NCI-H748 (cell line): ENCODE results near the gene LIMD2.

Source experiments
- DNase-seq: peaks from one replicate; lab custom pipeline; 2025; ENCODE audit not compliant: unreplicated experiment; lab: John Stamatoyannopoulos, UW

Gene LIMD2

DNA sequence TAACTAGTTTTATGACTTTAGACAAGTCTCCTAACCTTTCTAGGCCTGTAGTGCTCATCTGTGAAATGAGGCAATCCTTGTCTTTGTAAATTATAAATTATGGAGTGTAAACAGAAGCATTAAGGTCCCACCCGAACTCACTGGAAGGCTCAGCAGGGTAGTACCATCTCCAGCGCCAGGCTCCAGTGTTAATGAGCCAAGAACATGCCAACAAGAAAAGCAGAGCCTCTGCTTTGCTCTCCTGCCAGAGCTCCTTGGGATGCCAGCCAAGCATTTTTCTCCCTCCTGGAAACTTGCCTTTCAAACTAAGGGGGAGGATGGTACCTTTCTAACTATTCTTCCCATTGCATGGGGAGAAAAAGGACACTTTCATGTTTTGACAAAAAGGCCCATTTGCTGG, 14.9 kb downstream of the LIMD2 start:
- DNase-seq = no peak

DNA sequence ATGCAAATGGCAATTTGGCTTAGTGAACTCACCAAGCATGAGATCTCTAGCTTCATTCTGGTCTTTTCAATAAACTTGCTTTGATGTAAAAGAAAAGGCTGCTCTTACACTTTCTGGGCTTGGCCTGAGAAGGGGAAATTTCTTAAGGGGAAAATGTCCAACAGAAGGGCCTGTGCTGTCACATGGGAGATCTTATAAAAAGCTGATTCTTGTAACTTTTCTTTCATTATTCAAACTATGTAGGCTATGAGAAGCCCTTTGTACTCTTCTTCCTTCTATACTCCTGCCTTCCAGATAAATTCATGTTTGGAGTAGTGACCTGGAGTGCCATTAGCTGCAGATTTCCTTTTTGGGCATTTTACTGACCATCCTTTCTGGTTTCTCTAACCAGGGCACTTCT, 16.9 kb downstream of the LIMD2 start:
- no peak for DNase-seq

DNA sequence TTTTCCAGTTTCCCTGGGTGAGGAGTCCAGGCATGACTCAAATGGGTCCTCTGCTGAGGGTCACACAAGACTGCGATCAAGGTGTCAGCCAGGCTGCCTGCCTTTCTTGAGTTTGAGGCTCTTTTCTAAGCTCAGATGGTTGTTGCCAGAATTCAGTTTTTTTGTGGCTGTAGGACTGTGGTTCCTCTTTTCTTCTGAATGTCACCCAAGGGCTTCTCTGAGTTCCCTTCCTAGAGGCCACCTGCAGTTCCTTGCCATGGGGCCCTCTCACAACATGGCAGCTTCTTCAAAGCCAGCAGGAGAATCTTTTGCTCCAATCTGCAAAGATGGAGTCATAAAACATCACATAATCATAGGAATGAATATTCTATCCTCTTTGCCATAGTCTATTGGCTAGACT, 17.5 kb downstream of the LIMD2 start:
- DNase-seq = no peak

DNA sequence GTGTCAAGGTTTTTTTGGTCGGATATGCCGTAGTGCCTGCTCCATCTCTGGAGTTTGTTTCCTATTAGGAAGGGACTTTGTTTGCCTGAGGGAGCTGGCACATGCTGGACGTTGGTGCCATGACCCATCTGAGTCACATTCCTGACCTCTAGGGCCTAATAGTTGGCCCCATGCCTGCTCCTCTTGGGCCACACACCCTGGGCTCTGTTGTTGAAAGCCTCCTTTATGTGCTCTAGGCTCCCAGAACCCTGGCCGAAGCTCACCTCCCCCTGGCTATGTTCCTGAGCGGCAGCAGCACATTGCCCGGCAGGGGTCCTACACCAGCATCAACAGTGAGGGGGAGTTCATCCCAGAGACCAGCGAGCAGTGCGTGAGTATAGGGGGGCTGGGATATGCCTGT, 18.4 kb downstream of the LIMD2 start:
- DNase-seq = no peak

DNA sequence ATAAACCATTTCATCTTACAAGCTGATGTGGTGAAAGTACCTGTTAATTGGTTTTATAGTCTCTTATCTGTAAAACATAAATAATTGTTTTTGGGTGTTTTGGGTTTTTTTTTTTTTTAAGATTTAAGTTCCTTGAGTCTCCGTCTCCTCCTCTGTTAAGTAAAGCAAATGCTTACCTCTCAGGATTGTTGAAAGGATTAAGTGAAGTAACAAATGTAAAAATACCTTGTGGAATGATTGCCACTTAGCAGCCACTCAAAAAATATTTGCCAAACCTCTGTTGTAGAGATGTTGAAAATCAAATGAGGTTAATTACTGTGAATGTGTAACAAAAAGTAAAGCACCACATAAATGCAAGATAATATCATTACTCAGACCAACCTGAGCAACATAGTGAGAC, 19.2 kb downstream of the LIMD2 start:
- DNase-seq = no peak

DNA sequence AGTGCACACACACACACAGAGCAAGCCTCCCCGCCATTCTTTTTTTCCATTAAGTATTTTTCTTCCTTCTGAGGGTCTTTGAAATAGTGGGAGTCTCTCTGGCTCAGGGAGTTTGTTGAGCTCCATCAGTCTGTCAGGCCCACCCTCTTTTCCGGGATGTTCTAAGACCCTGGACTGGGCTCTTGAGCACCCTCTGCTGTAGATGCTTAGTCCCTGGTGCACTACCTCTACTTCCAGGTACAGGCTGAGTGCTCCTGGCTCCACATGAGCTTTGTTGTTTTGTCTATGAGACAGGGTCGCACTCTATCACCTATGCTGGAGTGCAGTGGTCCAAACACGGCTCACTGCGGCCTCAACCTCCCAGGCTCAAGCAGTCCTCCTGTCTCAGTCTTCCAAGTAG, 20.7 kb downstream of the LIMD2 start:
- no peak for DNase-seq

DNA sequence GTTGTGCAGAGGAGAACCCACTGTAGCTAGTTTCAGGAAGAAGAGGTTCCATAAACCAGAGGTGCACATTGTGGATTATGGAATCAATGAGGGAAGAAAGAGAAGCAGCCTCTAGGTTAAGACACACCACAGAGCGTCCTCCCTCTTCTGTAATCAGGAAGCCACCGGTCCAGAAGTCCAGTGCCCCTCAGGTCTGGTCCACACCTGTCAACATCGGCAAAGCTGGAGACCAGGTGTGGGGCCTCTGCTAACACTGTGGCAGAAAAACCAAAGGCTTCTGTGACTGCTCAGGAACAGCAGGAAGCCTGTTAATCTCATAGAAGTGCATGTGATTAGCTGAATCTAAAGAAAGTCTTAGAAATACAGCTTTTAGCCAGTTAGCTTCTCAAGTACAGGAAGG, 23.3 kb downstream of the LIMD2 start:
- DNase-seq = no peak

DNA sequence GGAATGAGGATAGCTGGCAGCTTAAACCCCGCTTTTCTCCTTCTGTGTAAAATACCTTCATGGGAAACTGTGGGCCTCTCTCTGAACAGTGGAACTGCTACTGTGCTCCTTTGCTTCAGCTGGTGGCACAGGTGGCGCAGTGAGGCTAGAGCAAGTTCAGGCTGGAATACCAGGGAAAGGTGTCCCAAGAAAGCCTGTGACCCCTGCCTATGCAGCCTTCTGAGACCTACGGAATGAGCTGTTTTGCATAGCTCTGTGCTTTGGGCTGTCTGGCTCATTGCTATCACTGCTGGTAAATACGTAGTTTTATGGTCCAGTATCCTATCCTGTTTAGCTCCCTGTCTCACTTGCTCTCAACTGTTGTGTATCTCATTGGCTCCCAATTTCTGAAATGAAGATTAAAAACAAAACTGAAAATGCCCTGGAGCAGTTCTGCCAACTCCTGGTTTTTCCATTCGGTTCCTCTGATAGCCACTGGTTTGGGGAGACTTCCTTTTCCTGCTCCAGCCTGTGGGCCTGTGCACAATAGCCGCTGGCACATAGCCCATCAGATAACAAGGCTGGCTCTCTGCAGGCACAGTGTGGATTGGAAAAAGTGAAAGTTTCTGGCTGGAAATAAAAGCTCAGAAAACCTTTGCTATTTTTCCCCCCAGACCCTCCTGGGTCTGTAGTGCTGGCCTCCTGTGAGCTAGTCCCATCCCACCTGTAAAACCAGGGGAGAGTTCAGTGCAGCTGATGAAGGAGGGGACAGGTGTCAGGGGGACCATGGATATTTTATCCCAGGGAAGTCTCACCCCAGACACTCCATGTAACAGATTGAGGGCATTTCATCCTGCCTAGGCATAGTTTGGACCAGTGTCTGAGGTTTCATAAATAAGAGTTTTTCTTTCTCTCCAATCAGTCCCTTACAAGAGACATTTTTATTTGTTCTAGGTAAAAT, 24.0 kb downstream of the LIMD2 start:
- no peak for DNase-seq

DNA sequence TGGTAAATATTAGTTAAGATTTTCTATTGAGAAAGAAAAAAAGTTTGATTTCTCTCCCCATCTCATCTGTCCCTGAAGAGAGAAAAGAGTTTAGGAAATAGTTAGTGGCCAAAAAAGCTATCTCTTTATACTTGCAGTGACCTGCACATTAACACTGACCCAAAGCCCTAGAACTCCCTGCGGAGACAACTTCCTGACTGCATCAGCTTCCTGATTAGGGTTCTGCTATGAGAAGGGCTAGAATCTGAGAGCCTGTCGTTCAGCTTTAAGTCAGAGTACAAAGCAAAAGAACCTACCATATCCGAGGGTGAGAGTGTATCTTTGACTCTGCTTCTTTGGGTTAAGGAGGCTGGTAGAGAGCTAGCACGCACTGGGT, 24.7 kb downstream of the LIMD2 start:
- DNase-seq = no peak

DNA sequence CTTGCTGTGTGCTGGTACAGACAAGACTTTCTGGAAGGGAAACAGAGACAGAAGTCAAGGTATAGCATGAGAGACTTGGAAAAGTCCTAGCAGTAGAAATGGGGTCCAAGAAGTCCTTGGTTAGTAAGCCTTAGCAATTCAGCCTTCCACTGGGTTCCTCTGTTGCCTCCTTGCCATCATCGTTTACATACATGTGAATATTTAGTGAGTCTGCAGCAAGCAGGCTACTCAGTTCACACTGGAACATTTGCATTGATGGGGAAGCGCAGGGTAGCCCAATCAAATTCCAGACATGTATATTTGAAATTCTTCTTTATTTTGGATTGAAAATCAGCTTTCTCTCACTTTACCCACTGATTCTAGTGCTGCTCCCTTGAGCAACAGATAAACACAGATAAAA, 27.1 kb downstream of the LIMD2 start:
- DNase-seq = no peak

DNA sequence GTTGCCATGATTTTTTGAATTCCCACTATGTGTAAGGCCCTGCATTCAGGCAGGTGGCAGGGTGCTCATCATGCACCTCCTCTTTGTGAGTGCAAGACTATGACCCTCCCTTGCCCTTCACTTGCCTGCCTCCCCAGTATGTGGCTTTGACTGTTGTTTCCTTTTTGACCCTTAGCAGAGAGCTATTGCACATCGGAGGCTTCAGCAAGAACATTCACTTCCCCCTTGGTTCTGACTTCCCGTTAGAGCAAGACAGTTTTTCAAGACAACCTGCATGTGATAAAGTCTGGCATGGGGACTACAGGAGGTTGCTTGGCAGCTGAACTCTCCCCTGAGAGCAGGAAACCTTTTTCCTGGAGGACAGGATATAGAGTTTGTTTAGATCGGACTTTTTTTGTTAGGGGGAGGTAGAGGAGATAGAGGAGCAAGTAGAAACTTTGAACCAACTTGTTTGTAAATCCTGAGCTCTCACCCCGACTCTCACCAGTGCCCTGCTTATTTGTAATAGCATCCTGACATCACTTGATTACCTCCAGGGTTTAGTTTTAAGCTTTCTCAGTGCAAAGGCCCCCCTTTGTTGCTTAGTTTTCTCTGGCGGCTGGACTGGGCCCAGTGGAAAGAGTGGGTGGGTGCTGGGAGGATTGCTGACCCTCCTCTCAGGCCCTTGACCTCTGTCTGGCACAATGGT, 34.3 kb downstream of the LIMD2 start:
- DNase-seq = no peak

DNA sequence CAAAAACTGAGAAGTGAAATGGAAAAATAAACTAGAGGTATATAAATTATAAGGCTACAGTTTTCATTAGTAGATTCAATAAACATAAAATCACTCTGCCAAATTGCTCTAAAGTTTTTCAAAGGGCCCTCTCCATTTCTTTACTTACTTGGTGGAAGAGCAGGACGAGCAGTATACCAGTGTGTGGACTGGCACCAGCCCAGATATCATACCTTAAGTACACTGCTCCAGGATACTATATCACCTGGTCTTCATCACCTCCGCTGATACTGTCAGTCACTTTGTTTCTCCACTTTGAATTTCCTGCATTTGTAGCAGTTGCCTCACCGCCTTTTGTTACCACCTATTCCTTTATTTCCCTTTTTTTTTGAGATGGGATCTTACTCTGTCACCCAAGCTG, 40.1 kb downstream of the LIMD2 start:
- no peak for DNase-seq

DNA sequence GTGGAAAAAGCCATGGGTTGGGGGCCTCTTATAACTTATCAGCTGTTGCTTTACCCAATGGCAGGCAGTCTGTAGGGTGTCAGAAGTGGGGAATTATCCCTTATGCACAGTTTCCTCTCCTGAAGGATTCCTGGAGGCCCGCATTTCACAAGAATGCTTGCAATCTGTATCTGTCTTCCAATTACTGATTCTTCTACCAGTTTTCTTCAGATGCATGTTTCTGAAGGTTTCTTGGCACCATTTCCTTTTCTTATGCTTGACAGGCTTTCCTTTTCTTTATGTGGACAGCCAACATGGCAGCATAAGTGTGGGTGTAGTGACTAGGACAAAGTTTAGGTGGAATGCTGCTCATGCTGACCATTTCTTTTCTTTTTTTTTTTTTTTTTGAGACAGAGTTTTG, 41.6 kb downstream of the LIMD2 start:
- no peak for DNase-seq

DNA sequence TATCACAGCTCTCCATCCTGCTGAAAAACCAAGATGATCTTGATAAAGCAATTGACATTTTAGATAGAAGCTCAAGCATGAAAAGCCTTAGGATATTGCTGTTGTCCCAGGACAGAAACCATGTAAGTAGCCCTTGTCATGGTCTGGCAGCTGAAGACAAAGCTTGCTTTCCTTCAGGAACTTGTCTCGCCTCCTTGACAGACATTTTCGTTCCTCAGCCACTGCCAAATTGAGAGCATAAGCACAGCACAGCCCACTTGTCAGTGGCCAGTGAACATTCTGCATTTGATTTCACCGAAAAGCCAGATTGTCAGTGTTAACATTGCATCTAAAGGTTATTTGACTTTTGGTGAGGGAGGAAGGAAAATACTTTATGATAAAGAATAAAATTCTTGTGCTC, 42.1 kb downstream of the LIMD2 start:
- no peak for DNase-seq

DNA sequence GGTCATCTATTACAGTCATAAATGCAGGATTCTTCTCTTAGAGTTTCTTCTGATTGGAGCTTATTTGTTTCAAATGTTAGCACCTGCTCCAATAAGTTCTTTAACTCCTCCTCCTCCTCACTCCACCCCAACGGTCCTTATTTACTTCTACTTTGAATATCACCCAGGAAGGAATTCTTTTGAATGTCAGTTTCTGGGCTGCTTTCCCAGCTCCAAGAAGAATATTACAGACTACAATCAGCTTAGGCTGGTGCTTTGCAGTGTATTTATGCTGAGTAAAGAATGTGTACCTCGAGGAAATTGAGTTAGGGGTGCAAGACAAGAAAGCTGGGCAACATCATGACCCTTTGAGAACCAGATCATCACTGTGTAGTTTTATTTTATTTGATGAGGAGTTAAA, 46.9 kb downstream of the LIMD2 start:
- no peak for DNase-seq

DNA sequence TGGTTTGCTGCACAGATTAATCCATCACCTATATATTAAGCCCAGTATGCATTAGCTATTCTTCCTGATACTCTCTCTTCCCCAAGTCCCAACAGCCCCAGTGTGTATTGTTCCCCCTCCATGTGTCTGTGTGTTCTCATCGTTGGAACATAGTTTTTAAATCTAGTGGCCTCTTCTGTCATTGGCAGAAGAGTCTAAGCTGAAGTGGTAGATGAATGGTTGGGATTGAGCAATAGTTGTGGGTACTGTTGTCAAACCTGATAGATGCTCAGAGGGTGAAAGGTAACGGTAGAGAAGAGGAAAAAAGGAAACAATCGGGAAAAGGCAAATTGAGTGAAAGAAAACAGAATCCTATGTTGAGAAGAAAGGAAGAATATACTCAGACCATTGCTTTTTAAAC, 47.8 kb downstream of the LIMD2 start:
- no peak for DNase-seq

DNA sequence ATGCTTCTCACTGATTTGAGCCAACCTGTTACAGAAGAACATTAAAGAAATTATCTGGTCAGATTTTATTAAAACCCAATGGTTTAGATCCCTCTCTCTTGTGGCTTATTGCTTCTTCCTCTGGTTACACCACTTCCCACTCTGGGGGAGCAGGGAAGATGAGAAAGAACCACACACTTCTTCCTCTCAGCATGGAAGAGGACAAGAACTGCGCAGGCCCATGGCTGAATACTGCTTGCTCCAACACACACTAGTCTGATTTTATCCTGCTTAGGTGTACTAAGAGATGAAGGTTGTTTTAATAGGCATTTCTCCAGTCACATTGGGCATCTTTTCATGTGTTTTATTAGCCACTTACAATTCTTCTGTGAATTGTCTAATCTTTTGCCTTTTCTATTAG, 50.1 kb downstream of the LIMD2 start:
- no peak for DNase-seq

DNA sequence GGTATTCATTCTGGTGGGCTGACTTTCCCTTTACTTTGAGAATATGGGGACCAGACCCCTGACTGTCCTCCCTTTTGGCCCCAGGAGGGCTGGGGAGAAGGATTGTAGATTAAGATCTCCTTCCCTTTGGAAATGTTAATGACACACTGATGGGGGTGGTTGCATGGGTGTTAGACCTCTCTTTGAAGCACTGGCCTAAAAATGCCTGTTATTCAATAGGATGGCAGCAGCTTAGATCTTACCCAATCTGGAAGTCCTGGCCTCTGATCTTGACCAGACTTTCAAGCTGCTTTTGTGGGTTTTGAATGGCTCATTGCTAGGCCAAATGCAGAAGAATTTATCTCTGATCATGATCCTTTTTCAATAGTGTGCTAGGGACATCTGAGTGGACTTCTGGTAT, 52.0 kb downstream of the LIMD2 start:
- no peak for DNase-seq

DNA sequence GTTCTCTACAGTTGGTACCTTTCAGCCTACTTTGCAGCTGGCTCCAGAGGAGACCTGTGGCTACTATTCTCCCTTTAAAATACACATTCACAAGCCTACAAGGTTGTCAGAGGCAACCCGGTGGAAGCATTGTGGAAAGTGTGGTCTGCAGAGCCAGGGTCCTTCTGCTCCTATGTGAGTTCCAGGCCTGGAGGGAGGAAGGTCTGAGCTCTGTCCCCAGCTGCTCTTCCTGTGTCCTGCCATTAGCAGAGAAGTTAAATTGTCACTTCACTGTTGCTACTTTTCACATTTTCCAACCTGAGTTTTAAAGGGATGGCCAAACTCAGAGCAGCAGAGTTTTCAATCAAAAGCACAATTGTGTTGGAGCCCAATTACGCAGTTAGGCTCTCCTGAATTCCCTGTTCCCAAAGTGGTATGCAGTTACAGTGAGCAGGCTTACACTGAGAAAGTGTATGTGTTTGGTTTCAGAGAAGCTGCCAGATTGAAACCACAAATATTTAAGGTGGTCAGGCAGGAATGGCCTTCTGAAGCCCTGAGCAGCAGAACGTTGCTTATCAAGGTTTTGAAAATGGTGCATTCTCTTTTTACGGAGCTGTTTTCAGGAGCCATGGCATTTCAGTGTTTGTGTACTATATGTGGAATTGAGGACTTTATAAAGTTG, 52.7 kb downstream of the LIMD2 start:
- no peak for DNase-seq

DNA sequence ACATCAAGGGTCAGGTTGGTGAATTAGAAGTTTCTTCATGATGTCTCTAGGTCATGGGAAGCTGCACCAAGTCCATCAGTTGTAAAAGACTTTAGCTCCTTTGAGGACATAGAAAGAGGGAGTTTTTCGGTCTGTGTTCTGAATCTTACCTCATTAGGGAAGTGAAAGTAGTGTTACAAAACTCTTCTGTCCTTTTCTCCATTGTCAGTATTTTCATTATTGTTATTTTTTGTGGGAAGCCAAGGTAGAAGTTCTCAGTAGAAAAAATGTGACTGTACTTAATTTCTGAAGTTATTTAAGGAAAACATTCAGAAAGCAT, 53.5 kb downstream of the LIMD2 start:
- no peak for DNase-seq
